SK-N-SH (cell line): Measurements from ENCODE around the gene DIRAS2. TPM values are rescaled to one million over a fixed set of nuclear protein-coding genes. Genes with fewer than 3 reads are reported as not detected.

Experiments used
- CTCF ChIA-PET: fragments of 300-600, 350-600 bp; formaldehyde crosslinking; extraction: SDS; loops from one replicate; lab custom pipeline; 2021; lab: Yijun Ruan, JAX
- POLR2A ChIA-PET: fragments of 350-600 bp; sonication (Branson Sonifier 250); formaldehyde crosslinking; extraction: SDS; loops from one replicate; lab custom pipeline; 2020; ENCODE audit warnings: antibody characterized with exemption, inconsistent platforms; lab: Yijun Ruan, JAX
- DNase-seq: peaks from one replicate; pipeline ENCODE4 v3.0.0; 2012
- H2AFZ ChIP-seq: fragments of 200-600 bp; sonication (generic); 2 replicates; pipeline ENCODE4 v1.8.1; 2016; ENCODE audit warnings: antibody characterized with exemption, mild to moderate bottlenecking, low read depth
- H3F3A ChIP-seq: fragments of 200-600 bp; sonication (generic); replicated peaks from 2 replicates; pipeline ENCODE3; 2016; ENCODE audit warnings: antibody characterized with exemption, mild to moderate bottlenecking; ENCODE audit not compliant: insufficient read depth
- H3K27ac ChIP-seq, 2 experiments: fragments of 200-500 bp in 1 of 2; fragments of 200-600 bp in 1 of 2; sonication (Bioruptor generic) in 1 of 2; sonication (generic), shearing (Covaris generic) in 1 of 2; 2 replicates each; pipeline versions ENCODE4 v1.5.1 to v1.6.1; 2014 to 2016; ENCODE audit warnings: low read depth in 2 of 2, inconsistent platforms in 1 of 2, low read length in 1 of 2, mild to moderate bottlenecking in 1 of 2, mixed read lengths in 1 of 2
- H3K27me3 ChIP-seq: fragments of 200-600 bp; sonication (generic), shearing (Covaris generic); 2 replicates; pipeline ENCODE4 v1.6.1; 2016; ENCODE audit warnings: mixed run types; ENCODE audit not compliant: insufficient read depth
- H3K36me3 ChIP-seq, 2 experiments: fragments of 200-500 bp in 1 of 2; fragments of 200-600 bp in 1 of 2; sonication (Bioruptor generic) in 1 of 2; sonication (generic) in 1 of 2; replicated peaks in 1 of 2; 2 replicates each; pipeline versions ENCODE3 to v1.5.1; 2014 to 2016; ENCODE audit warnings: low read length in 1 of 2, mild to moderate bottlenecking in 1 of 2; ENCODE audit not compliant: insufficient read depth in 2 of 2, control insufficient read depth in 1 of 2
- H3K4me1 ChIP-seq, 2 experiments: fragments of 200-500 bp in 1 of 2; fragments of 200-600 bp in 1 of 2; sonication (Bioruptor generic) in 1 of 2; sonication (generic), shearing (Covaris generic) in 1 of 2; 2 replicates each; pipeline versions ENCODE4 v1.5.1 to v1.6.1; 2014 to 2016; ENCODE audit warnings: low read depth in 1 of 2, low read length in 1 of 2, mixed run types in 1 of 2; ENCODE audit not compliant: insufficient read depth in 2 of 2, control insufficient read depth in 1 of 2
- H3K4me2 ChIP-seq: fragments of 200-600 bp; sonication (generic), shearing (Covaris generic); 2 replicates; pipeline ENCODE4 v1.6.1; 2017; ENCODE audit warnings: mixed run types
- H3K4me3 ChIP-seq, 2 experiments: fragments of 200-500 bp in 1 of 2; fragments of 200-600 bp in 1 of 2; sonication (Bioruptor generic) in 1 of 2; sonication (generic), shearing (Covaris generic) in 1 of 2; 2 replicates each; pipeline versions ENCODE4 v1.5.1 to v1.8.1; 2014 to 2016; ENCODE audit warnings: low read depth in 2 of 2, inconsistent platforms in 1 of 2, low read length in 1 of 2, mild to moderate bottlenecking in 1 of 2, mixed read lengths in 1 of 2, moderate library complexity in 1 of 2
- H3K79me2 ChIP-seq: fragments of 200-600 bp; sonication (generic); 2 replicates; pipeline ENCODE4 v1.8.1; 2017; ENCODE audit warnings: mild to moderate bottlenecking; ENCODE audit not compliant: insufficient read depth
- H3K9ac ChIP-seq: fragments of 200-600 bp; sonication (generic); 2 replicates; pipeline ENCODE4 v1.6.1; 2017; ENCODE audit warnings: mixed run types
- H3K9me2 ChIP-seq: fragments of 200-600 bp; sonication (generic); 2 replicates; pipeline ENCODE4 v1.6.1; 2017; ENCODE audit warnings: mixed run types
- H3K9me3 ChIP-seq: fragments of 200-600 bp; sonication (generic); 2 replicates; pipeline ENCODE4 v1.6.1; 2017; ENCODE audit warnings: mixed run types, mild to moderate bottlenecking, moderate library complexity
- H4K20me1 ChIP-seq: fragments of 200-600 bp; sonication (generic); 2 replicates; pipeline ENCODE4 v1.6.1; 2017; ENCODE audit warnings: mild to moderate bottlenecking, mixed run types; ENCODE audit not compliant: insufficient read depth
- CHD2 ChIP-seq: fragments of 150-350 bp; IDR thresholded peaks from 2 replicates; pipeline ENCODE4 v1.6.1; 2018; ENCODE audit warnings: low read length; ENCODE audit not compliant: partially characterized antibody
- CTCF ChIP-seq: fragments of 200-600 bp; sonication (generic); IDR thresholded peaks from 2 replicates; pipeline ENCODE4 v1.6.1; 2017; ENCODE audit warnings: antibody characterized with exemption, mild to moderate bottlenecking, moderate library complexity
- ELF1 ChIP-seq: IDR thresholded peaks from 2 replicates; pipeline ENCODE4 v1.4.0; 2012
- FOSL2 ChIP-seq: IDR thresholded peaks from 2 replicates; pipeline ENCODE4 v1.4.0; 2012; ENCODE audit warnings: low read depth, mild to moderate bottlenecking, moderate library complexity, borderline replicate concordance
- GABPA ChIP-seq: IDR thresholded peaks from 2 replicates; pipeline ENCODE4 v1.4.0; 2012; ENCODE audit warnings: low read depth, mild to moderate bottlenecking
- GATA2 ChIP-seq: sonication (generic); formaldehyde crosslinking; IDR thresholded peaks from 2 replicates; pipeline ENCODE4 v1.5.0; 2020; ENCODE audit warnings: mild to moderate bottlenecking, missing genetic modification reagents
- MEF2A ChIP-seq: IDR thresholded peaks from 2 replicates; pipeline ENCODE4 v1.4.0; 2012; ENCODE audit warnings: low read depth, borderline replicate concordance
- MXI1 ChIP-seq: IDR thresholded peaks from 2 replicates; pipeline ENCODE4 v1.6.1; 2012; ENCODE audit warnings: mild to moderate bottlenecking, low read depth, low read length, improper control_type of control experiment
- NFIC ChIP-seq: IDR thresholded peaks from 2 replicates; pipeline ENCODE4 v1.4.0; 2012; ENCODE audit warnings: borderline replicate concordance
- NRF1 ChIP-seq: IDR thresholded peaks from 2 replicates; pipeline ENCODE4 v1.6.1; 2012; ENCODE audit warnings: low read depth, mild to moderate bottlenecking, low read length
- PBX3 ChIP-seq: IDR thresholded peaks from 2 replicates; pipeline ENCODE4; 2012
- RCOR1 ChIP-seq: fragments of 150-350 bp; IDR thresholded peaks from 2 replicates; pipeline ENCODE4 v1.6.1; 2017; ENCODE audit warnings: antibody characterized with exemption, low read length
- REST ChIP-seq: IDR thresholded peaks from 2 replicates; pipeline ENCODE4 v1.6.1; 2012; ENCODE audit warnings: mild to moderate bottlenecking, low read depth, low read length, moderate library complexity
- SIN3A ChIP-seq: IDR thresholded peaks from 2 replicates; pipeline ENCODE4 v1.6.1; 2012; ENCODE audit warnings: low read depth, mild to moderate bottlenecking, low read length, moderate library complexity, borderline replicate concordance
- TAF1 ChIP-seq: IDR thresholded peaks from 2 replicates; pipeline ENCODE4 v1.6.1; 2012; ENCODE audit warnings: low read depth, mild to moderate bottlenecking, low read length, moderate library complexity, borderline replicate concordance
- TCF12 ChIP-seq: IDR thresholded peaks from 2 replicates; pipeline ENCODE4 v1.4.0; 2012
- USF1 ChIP-seq: IDR thresholded peaks from 2 replicates; pipeline ENCODE4 v1.4.0; 2012; ENCODE audit warnings: low read depth, borderline replicate concordance
- YY1 ChIP-seq: IDR thresholded peaks from 2 replicates; pipeline ENCODE4 v1.4.0; 2012; ENCODE audit warnings: low read depth, mild to moderate bottlenecking
- ZBTB33 ChIP-seq: IDR thresholded peaks from 2 replicates; pipeline ENCODE4 v1.4.0; 2012; ENCODE audit warnings: low read depth, borderline replicate concordance
- WGBS: methylation state at CpG from one replicate; pipeline ENCODE4 v1.1.6; 2017; ENCODE audit warnings: low lambda C conversion rate; 5-methylcytosine and 5-hydroxymethylcytosine counted together
- polyA plus RNA-seq, 3 experiments: library from polyadenylated mRNA; depleted of rRNA; stranded (reverse); fragments of >200 nt; gene quantifications; 2 replicates each; pipeline ENCODE4 v1.2.3, GENCODE V29; 2012

The DIRAS2 gene
- polyA plus RNA-seq, 1 of the 3 experiments (the other 2 are of a cell fraction): not detected

- POLR2A ChIA-PET: no interaction called here
- H3K9me2 ChIP-seq: no peaks in the 10 kb centered on the region
- DNase-seq: no peak
- H3K27me3 ChIP-seq: no peaks in the 10 kb centered on the region
- H3F3A ChIP-seq: no peaks in the 10 kb centered on the region
- 0% methylated on average over 1 of the region's 1 CpG for WGBS
- H3K27ac ChIP-seq: no peak overlapping the region
- CTCF ChIA-PET: interaction anchor here (1.1 to 1.5 kb wide), 3 partner anchors 12 to 419 kb away, joined by 3 read pairs; no protein-coding TSS in a partner anchor
- TF ChIP-seq YY1 (no peak), NFIC (no peak), REST (no peak), PBX3 (no peak), NRF1 (no peak), ELF1 (no peak), CHD2 (no peak), TCF12 (no peak), TAF1 (no peak), MXI1 (no peak), RCOR1 (no peak), MEF2A (no peak), GABPA (no peak), ZBTB33 (no peak), GATA2 (no peak), FOSL2 (no peak), SIN3A (no peak), CTCF (no peak), USF1 (no peak)
- TF ChIP-seq, all 33 proteins: peak for 0
- Histone ChIP-seq H2AFZ (no peak overlapping the region), H3K9ac (no peak overlapping the region), H3K4me1 (peaks cover 0 to 5% of the 10 kb centered on the region in 2 experiments; a peak in 2 of 4 replicates), H3K79me2 (no peaks in the 10 kb centered on the region), H4K20me1 (no peaks in the 10 kb centered on the region), H3K36me3 (no peaks in the 10 kb centered on the region), H3K4me2 (no peak overlapping the region), H3K4me3 (no peak overlapping the region), H3K9me3 (peaks cover under 1% of the 10 kb centered on the region; the same call in 1 of the 2 replicates)
These were observed 3.1 kb upstream of the DIRAS2 start for GRCh38 chr9:90645721-90646120.
